Stimulated activated CD4-positive, alpha-beta T cell treated with anti-CD3 and anti-CD28 coated beads, Interleukin-12 subunit alpha, Interleukin-12 subunit beta, amount 100 ng/mL, for 4 hours (primary cell): ENCODE data around the gene TP53INP2.
"Not testable (repeated sequence)": the region's sequence is repeated elsewhere in the genome, so short reads cannot be mapped to it uniquely, and the experiment has no call there.

ENCODE experiments used
- DNase-seq: peaks from one replicate; pipeline ENCODE4 v3.0.0-alpha.2; 2020

TP53INP2 gene

GRCh38 chr20:34706302-34706875 lies 2.2 kb downstream of the TP53INP2 start:
- no peak for DNase-seq

GRCh38 chr20:34706912-34707784 lies 3.0 kb downstream of the TP53INP2 start:
- no peak for DNase-seq

GRCh38 chr20:34708621-34709043 lies 4.5 kb downstream of the TP53INP2 start:
- DNase-seq = peak; percentile 44

DNA sequence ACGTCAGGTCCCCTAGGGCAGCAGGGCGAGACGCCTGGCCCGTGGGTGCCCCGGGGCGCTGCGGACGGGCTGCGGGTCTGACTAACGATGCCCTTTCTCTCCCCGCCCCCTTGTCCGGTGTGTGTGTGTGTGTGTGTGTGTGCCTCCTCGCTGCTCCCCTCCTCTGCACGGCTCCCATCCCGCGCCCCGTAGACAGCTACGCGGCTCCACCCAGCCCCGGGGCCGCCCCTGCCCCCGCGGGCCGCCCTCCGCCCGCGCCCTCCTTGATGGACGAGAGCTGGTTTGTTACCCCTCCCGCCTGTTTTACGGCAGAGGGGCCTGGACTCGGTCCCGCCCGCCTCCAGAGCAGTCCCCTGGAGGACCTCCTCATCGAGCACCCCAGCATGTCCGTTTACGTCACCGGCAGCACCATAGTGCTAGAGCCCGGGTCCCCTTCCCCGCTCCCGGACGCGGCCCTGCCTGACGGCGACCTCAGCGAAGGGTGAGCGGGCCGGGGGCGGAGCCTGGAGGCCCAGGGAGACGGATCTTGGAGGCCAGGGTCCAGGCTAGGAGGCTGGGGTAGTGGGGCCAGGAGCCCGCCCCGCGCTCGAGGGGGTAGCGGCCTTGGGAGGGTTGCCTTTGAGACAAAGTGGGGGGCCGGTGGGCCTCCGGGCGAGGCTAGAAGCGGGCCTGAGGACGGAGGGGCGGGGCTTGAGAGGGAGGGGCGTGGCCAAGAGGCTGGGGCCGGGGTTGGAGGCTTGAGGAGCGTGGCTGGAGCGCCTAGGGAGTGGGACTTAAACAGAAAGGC lies 5.1 kb downstream of the TP53INP2 start:
- DNase-seq = peak; percentile 80

DNA sequence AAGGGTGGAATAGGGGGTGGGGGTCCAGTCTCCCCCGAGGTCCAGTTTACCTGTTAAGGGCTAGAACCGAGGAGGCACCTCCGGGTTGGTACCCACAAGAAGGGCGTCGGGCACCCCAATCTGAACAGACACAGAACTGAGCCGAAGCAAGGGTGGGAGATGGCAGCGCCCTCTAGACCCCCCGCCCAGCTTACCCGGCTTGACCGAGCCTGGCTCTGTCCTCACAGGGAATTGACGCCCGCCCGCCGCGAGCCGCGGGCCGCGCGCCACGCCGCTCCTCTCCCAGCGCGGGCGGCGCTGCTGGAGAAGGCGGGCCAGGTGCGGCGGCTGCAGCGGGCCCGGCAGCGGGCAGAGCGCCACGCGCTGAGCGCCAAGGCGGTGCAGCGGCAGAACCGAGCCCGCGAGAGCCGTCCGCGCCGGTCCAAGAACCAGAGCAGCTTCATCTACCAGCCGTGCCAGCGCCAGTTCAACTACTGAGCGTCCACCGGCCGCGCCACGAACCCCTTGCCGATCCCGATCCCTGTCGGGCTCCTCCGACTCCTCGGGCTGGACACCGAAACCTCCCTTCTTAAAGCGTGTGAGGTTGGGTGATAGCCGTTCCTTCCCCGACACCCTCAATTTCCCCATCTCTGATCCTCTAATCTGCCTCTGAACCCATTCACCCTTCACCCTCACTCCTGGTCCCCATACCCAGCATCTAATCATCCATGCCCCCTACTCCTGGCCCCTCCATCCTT lies 5.9 kb downstream of the TP53INP2 start:
- DNase-seq = peak; percentile 69

- DNase-seq = no peak
These were observed 6.4 kb downstream of the TP53INP2 start for GRCh38 chr20:34710568-34710839.

GRCh38 chr20:34710861-34711574 lies 6.9 kb downstream of the TP53INP2 start:
- no peak for DNase-seq

DNA sequence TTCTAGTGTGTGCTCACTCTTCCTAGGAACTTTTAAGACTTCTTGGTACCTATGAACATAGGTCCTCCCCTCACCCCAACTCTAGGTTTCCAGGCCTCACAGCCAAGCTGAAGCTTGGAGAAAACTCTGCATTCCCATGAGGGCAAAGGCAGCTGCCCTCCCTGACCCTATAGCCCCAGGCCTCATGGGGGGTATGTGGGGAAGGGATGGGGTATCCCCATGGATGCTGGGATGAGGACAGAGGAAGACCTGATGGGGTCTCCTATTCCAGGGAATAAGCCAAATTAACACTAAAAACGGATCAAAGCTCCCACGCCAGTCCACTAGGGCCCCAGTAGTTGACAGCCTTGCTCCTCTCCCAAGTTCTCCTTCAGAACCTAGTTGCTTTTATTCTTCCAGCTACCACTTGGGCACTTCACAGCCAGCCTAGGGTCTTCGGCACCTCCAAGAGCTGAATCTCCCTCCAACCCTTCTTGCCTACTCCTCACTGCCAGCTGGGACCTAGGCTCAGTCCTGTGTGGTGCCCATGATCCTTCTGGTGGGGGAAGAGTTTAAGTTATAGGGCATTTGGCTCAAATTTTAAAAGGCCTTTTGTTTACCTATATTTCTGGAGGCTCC lies 7.8 kb downstream of the TP53INP2 start:
- no peak for DNase-seq

DNA sequence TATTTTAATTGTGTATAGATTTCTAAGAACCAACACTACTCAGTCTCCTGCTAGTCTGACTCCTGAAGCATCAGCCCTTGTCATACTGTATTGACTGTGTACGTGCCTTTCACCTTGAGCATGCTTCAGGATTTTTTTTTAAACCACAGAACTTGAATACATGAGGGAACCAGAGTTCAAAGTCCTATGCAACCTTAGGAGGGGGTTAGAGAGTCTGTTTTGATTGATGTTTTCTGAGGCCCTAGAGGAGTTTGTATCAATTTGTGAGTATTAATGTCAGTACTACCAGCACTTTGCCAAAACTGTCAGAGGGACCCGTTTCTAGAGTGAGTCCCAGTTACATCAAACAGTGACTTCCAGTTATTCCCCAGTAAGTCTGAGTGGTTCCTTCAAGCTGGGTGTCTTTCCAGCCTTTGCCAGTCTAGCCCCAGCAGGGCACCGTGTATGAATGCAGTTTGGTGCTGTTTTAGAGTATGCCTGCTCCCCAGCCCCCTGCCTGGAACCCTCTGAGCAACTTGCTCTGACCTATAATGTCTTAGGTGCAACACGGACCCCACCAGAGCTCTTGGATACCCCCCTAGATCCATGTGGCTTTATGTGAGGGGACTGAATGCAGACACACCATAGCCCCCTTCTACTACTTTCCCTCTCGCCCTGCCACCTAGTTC lies 8.5 kb downstream of the TP53INP2 start:
- no peak for DNase-seq

DNA sequence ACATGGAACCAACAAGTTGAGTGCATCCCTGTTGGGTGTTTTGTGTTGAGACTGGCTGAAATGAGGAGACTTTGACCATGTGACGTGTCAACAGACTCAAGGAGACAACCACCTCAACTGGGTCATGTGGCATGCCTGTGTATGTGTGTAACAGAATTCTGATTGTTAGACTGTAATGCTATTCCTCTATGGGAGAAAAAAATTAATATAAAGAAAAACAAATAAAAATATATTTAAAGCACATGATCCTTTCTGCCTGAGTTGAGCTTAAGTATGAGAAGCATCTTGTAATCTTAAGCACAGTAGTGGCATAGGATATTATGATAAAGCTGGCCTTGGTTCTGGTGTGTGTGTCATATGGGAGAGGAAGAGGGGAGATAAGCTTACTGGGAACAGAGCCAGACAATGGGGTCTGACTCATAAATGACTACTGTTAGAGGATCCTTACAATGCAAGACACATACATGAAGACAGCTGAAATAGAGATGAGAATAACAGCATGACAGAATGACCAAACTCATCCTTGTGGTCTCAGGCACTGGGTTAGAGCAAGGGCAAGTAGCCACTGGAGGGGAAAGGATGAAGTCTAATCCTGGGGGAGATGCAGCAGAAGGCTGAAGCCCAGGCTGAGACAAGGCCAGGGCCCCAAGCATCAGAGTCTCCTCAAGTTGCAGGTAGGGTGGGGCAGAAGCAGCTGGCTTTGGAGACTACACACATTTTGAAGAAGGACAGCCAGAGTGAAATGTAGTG lies 9.2 kb downstream of the TP53INP2 start:
- DNase-seq = no peak

DNA sequence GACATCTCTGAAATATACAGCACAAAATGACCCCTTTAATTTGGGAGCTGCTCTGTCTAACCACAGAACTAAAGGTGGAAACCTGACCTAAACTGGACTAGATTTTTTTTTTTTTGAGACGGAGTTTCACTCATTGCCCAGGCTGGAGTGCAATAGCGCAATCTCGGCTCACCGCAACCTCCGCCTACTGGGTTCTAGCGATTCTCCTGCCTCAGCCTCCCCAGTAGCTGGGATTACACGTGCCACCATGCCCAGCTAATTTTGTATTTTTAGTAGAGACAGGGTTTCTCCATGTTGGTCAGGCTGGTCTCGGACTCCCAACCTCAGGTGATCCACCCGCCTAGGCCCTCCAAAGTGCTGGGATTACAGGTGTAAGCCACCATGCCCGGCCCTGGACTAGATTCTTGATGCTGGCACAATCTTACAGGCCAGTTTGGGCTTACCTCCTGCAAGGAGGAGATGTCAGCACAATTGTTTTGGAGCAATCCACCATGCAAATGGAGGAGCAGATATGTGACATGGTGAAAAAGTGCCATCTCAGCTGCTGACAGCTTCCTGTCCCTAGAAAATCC lies 9.9 kb downstream of the TP53INP2 start:
- not testable (repeated sequence) for DNase-seq

- DNase-seq = no peak
These were observed 11.2 kb downstream of the TP53INP2 start for GRCh38 chr20:34715384-34715783.

DNA sequence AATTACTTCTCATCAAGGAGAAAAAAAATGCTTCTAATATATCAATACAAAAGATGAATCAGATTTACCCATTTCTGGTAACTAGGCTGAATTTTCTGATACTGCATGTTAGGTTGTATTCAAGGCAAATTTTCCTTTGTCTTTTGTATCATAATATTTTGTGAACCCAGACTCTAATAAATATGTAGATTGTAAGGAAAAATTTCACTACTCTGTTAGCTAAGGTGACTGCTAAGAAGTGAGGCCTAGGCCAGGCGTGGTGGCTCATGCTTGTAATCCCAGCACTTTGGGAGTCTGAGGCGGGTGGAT lies 12.7 kb downstream of the TP53INP2 start:
- DNase-seq = no peak

- DNase-seq = no peak
These were observed 13.3 kb downstream of the TP53INP2 start for GRCh38 chr20:34717230-34718095.

DNA sequence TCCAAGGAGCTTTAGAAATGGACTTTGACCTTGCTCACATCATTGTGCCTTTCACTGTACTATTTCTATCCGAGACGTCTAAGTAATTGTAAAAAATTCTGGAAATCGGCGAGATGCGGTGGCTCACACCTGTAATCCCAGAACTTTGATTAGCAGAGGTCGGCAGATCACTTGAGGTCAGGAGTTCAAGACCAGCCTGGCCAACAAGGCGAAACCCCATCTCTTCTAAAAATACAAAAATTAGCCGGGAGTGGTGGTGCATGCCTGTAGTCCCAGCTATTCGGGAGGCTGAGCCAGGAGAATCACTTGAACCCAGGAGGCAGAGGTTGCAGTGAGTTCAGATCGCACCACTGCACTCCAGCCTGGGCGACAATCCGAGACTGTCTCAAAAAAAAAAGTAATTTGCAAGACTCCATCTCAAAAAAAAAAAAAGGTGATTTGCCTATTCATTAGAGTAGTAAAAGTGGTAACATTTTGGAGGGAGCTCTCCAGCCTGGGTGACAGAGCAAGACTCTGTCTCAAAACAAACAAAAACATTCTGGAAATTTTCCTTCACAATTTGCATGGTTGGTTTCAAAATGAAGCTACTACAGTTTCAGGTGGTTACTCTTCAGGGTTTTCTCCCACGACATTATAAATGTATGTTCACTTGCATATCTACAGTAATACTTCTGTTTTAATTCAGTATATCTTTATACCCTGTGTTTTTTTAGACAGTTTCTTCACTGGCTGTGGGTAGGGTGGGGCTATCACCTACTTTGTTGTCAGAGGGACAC lies 15.3 kb downstream of the TP53INP2 start:
- DNase-seq = not testable (repeated sequence)

DNA sequence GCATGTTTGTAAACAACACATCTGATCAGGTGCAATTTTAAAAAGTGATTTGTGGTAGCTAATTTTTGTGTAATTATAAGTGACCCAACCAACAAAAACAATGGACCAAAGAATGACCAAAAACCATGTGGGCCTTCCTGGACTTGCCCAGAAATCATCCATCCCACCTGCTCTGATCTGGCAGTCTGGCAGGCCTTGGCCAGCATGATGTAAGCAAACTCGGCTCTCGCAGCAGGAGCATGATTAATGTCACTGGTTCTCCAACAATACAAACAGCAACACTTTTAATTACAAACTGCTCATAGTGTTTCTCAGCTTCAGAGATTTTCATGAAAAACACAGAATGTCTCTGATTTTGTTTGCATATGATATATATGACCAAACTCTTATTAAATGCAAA lies 16.1 kb downstream of the TP53INP2 start:
- no peak for DNase-seq

- not testable (repeated sequence) for DNase-seq
These were observed 18.4 kb downstream of the TP53INP2 start for GRCh38 chr20:34722560-34722959.

DNA sequence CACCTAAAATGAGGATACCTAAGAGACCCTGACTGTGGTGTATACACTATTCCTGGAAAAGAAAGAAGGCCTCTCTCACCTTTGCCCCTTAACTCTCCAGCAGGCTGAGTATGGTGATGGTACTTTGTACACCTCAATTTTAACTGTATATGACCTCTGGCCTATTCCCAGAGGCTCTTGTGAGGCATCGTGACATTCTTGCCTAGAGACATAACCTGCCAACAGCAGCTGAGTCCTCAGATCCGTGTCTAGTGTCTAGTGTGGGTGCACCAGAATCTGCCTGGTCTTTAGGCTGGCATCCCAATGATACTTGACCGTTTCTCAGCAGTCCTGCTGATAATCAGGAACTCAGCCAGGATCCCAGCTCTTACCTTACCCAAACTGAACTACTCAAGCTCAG lies 20.0 kb downstream of the TP53INP2 start:
- DNase-seq = no peak

- DNase-seq = no peak
These were observed 25.3 kb downstream of the TP53INP2 start for GRCh38 chr20:34729416-34729815.
